Measurements from ENCODE around the gene ECPAS.

Gene ECPAS

DNA sequence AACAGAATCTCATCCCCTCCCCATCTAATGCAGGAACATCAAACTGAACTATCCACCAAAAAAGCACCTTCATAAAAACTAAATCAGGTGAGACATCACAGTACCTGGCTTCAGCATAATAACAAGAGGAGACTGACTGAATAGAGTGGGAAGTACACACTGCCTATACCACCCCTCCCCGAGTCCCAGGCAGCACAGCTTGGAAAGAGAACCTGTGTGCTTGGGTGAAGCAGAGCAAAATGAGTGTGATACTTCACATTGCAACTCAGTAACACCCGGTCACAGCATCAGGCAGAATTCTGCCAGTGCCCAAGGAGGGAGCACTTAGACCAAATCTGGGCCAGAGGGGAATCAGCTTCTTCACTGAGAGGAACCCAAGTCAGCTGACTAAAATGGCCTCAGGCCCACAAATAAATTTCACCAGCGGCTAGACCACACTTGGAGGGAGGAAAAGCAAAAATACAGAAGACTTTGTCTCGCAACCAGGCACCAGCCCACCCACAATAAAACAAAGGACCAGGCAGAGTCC, 84.9 kb downstream of the ECPAS start:
- ChIA-PET POLR2A (ENCODE audit: low non-redundant PET) (no interaction called here), CTCF (interaction anchor here (0.6 to 1.4 kb wide), 3 partner anchors 12 to 60 kb away, joined by 4 to 8 read pairs (median 5); no protein-coding TSS in a partner anchor)
- no peak for DNase-seq (ENCODE audit: low spot score)
- H3K27ac ChIP-seq: no peak overlapping the region
- TF ChIP-seq, protein P1, sequence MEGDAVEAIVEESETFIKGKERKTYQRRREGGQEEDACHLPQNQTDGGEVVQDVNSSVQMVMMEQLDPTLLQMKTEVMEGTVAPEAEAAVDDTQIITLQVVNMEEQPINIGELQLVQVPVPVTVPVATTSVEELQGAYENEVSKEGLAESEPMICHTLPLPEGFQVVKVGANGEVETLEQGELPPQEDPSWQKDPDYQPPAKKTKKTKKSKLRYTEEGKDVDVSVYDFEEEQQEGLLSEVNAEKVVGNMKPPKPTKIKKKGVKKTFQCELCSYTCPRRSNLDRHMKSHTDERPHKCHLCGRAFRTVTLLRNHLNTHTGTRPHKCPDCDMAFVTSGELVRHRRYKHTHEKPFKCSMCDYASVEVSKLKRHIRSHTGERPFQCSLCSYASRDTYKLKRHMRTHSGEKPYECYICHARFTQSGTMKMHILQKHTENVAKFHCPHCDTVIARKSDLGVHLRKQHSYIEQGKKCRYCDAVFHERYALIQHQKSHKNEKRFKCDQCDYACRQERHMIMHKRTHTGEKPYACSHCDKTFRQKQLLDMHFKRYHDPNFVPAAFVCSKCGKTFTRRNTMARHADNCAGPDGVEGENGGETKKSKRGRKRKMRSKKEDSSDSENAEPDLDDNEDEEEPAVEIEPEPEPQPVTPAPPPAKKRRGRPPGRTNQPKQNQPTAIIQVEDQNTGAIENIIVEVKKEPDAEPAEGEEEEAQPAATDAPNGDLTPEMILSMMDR (conservative IDR thresholded peaks at IDR 0.05; ENCODE audit: low read depth): no peak

DNA sequence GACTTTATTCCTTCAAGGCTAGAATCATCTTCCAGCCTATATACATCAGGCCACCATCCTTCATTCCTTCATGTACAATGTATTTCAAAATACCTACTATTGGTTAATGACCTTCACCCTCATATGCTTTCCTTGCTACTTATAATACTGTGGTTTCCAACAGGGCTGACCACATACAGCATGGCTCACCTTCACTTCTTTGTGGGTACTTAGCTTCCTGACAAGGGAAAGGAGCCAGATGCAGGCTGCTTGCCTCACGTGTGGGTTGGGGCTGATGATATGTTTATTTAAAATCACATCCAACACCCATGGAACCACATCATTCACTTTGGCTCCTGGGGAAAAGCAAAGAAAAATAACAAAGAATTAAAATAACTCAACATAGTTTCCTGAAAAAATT, 90.2 kb downstream of the ECPAS start:
- H3K27ac ChIP-seq: no peak overlapping the region
- no peak for DNase-seq (ENCODE audit: low spot score)
- TF ChIP-seq, protein P1 (conservative IDR thresholded peaks at IDR 0.05; ENCODE audit: low read depth): no peak
- POLR2A ChIA-PET (ENCODE audit: low non-redundant PET): no interaction called here
- CTCF ChIA-PET: interaction anchor here (0.6 kb wide), 1 partner anchor 27 kb away, joined by 4 read pairs; no protein-coding TSS in a partner anchor

DNA sequence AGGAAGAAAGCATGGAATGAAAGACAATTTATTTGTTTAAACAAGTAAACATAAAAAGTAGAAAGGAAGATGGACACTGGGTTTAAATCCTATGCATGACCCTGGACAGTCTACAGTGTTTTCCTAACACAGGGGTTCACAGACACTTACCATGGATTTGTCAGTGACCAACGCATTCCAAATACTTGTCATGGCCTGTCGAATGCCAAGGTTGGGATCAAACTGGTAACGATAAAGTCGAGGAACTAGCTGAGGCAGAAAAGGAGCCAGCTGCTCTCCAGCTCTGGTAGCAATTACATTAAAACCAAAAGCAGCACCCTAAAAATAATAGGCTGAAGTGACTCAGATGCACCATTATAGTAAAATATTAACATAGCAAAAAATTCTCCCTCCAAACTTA, 94.8 kb downstream of the ECPAS start:
- H3K27ac ChIP-seq: no peak overlapping the region
- peak; percentile 22 for DNase-seq (ENCODE audit: low spot score)
- TF ChIP-seq, protein P1 (conservative IDR thresholded peaks at IDR 0.05; ENCODE audit: low read depth): no peak
- POLR2A ChIA-PET (ENCODE audit: low non-redundant PET): no interaction called here
- CTCF ChIA-PET: no interaction called here

DNA sequence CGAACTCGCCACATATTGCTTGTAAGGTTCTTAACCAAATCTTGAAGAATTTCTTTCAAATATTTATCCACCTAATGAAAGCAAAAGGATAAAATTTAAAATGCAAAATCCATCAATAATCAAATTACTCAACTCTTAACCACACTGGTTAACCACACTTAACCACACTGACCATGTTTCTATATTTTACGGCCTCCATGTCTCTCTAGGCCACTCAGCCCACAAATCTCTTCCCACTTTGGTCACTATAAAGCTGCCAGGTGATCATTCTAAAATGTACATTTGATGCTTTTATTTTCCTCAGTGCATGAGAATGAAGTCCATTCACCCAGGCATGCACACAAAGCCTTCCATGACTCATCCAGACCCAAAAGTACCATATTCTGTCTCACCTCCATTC, 97.8 kb downstream of the ECPAS start:
- no peak overlapping the region for H3K27ac ChIP-seq
- ChIA-PET CTCF (interaction anchor here (0.6 kb wide), 1 partner anchor 14 kb away, joined by 3 read pairs; no protein-coding TSS in a partner anchor), POLR2A (ENCODE audit: low non-redundant PET) (no interaction called here)
- TF ChIP-seq, protein P1 (conservative IDR thresholded peaks at IDR 0.05; ENCODE audit: low read depth): no peak
- no peak for DNase-seq (ENCODE audit: low spot score)

DNA sequence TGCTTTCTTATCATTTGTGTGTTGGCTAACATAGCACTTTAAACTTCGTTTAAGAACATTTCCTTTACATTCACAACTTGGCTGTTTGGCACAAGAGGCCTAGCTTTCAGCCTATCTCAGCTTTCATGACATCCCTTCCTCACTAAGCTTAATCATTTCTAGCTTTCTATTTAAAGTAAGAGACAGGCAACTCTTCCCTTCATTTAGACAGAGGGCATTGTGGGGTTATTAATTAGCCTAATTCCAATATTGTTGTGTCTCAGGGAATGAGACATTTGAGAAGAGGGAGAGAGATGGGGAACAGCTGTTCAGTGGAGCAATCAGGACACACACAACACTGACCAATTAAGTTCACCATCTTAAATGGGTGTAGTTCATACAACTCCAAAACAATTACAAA, 103.2 kb downstream of the ECPAS start:
- no peak overlapping the region for H3K27ac ChIP-seq
- CTCF ChIA-PET: interaction anchor here (1.2 kb wide), 1 partner anchor 18 kb away, joined by 5 read pairs; no protein-coding TSS in a partner anchor
- POLR2A ChIA-PET (ENCODE audit: low non-redundant PET): no interaction called here
- TF ChIP-seq, protein P1 (conservative IDR thresholded peaks at IDR 0.05; ENCODE audit: low read depth): no peak
- no peak for DNase-seq (ENCODE audit: low spot score)

DNA sequence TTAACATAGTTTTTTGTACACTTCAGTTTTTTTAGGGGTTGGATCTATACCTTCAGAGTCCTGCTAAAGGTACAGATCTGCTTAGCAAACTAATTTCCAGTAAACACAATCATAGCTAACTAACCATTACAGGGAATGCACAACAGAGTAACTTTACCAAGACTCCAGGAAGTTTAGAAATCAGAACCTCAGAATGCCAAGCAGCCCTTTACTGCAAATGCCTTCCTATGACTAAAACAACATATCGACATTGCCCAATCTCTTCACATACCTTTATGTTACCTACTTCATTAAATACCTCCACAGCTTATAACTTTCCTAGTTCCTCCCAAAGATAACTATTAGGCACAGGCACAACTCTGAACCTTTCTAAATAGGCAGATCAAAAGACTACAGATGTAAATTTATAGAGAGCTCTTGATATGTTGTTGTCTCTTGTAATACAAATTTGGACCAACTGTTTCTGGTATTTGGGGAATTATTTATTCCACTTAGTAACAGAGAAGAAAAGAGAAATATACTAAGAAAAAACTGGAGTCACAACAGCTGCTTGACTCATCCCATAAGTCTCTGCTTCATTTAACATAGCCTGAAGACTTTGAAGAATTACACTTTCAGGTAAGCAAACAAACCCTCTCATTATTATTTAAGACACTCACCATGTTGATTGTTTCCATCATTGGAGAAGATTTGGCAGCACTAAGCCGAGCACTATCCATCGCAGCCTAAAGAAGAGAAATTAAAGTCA, 108.2 kb downstream of the ECPAS start:
- TF ChIP-seq, protein P1 (conservative IDR thresholded peaks at IDR 0.05; ENCODE audit: low read depth): no peak
- CTCF ChIA-PET: interaction anchor here (0.6 to 0.7 kb wide), 2 partner anchors 316 to 432 kb away, joined by 3 to 5 read pairs; no protein-coding TSS in a partner anchor
- peak; percentile 54 for DNase-seq (ENCODE audit: low spot score)
- POLR2A ChIA-PET (ENCODE audit: low non-redundant PET): no interaction called here
- no peak overlapping the region for H3K27ac ChIP-seq

Measured in RWPE1 (cell line).